Bronchial epithelial cell (primary cell): Measurements from ENCODE around the gene GTF3C1. TPM values are rescaled to one million over a fixed set of nuclear protein-coding genes. Genes with fewer than 3 reads are reported as not detected.

Source experiments
- DNase-seq: peaks from one replicate; pipeline ENCODE4 v3.0.0-alpha.2; 2010; ENCODE audit warnings: low read depth
- FAIRE-seq: peaks from 2 replicates; lab custom pipeline; 2011; peaks lifted over from hg19 to GRCh38; lab: Jason Lieb, UNC
- H3K27me3 ChIP-seq: 2 replicates; pipeline ENCODE4 v1.5.1; 2011; ENCODE audit warnings: low read length; ENCODE audit not compliant: control insufficient read depth, insufficient read depth
- H3K36me3 ChIP-seq: 2 replicates; pipeline ENCODE4 v1.5.1; 2011; ENCODE audit warnings: low read length; ENCODE audit not compliant: control insufficient read depth, insufficient read depth
- H3K4me3 ChIP-seq: 2 replicates; pipeline ENCODE4 v1.5.1; 2011; ENCODE audit warnings: mild to moderate bottlenecking, low read depth, low read length, control low read depth
- total RNA-seq: library from RNA; depleted of rRNA; stranded (reverse); fragments of >200 nt; gene quantifications from 2 replicates; pipeline ENCODE4 v1.2.1, GENCODE V29; 2014
- TF ChIP-seq, protein P1 (sequence below): IDR thresholded peaks from 2 replicates; pipeline ENCODE4 v1.5.1; 2011; ENCODE audit warnings: mild to moderate bottlenecking, moderate library complexity, low read length, control low read depth, inconsistent platforms; ENCODE audit not compliant: insufficient read depth, severe bottlenecking

GTF3C1 gene
- total RNA-seq, 1 donor from 2014 or later, result 40.8 TPM

DNA sequence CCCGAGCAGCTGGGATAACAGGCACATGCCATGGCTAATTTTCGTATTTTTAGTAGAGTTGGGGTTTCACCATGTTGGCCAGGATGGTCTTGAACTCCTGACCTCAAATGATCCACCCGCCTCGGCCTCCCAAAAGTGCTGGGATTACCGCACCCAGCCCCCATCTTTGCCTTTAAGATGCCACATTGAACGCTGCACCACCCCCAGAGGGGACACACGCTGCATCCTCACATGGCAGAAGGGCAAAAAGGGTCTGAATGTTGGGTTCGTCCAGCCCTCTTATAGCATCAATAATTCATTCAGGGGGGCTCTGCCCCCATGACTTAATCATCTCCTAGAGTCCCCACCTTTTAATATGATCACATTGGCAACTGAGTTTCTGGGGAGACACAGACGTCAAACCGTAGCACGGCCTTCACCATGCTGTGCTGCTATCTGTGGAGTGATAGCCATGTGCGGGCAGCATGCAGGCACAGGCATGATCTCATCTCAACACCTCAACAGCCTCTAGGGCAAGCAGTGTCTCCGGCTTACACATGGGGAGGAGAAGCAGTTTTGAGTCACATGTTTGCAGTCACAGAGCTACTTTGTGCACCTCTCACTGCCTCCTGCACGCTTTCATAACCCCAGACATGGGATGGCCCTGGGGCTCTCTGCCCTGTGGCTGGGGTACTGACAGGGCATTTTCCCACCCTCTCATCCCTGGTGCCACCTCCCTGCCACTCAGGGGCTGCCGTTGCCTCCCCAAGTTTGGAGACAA lies 117.8 kb downstream of the GTF3C1 start:
- Histone ChIP-seq H3K36me3 (no peaks in the 10 kb centered on the region), H3K4me3 (no peak overlapping the region), H3K27me3 (no peaks in the 10 kb centered on the region)
- TF ChIP-seq, protein P1, sequence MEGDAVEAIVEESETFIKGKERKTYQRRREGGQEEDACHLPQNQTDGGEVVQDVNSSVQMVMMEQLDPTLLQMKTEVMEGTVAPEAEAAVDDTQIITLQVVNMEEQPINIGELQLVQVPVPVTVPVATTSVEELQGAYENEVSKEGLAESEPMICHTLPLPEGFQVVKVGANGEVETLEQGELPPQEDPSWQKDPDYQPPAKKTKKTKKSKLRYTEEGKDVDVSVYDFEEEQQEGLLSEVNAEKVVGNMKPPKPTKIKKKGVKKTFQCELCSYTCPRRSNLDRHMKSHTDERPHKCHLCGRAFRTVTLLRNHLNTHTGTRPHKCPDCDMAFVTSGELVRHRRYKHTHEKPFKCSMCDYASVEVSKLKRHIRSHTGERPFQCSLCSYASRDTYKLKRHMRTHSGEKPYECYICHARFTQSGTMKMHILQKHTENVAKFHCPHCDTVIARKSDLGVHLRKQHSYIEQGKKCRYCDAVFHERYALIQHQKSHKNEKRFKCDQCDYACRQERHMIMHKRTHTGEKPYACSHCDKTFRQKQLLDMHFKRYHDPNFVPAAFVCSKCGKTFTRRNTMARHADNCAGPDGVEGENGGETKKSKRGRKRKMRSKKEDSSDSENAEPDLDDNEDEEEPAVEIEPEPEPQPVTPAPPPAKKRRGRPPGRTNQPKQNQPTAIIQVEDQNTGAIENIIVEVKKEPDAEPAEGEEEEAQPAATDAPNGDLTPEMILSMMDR, result no peak
- DNase-seq (peak; percentile 82), FAIRE-seq (peak; percentile 91)

DNA sequence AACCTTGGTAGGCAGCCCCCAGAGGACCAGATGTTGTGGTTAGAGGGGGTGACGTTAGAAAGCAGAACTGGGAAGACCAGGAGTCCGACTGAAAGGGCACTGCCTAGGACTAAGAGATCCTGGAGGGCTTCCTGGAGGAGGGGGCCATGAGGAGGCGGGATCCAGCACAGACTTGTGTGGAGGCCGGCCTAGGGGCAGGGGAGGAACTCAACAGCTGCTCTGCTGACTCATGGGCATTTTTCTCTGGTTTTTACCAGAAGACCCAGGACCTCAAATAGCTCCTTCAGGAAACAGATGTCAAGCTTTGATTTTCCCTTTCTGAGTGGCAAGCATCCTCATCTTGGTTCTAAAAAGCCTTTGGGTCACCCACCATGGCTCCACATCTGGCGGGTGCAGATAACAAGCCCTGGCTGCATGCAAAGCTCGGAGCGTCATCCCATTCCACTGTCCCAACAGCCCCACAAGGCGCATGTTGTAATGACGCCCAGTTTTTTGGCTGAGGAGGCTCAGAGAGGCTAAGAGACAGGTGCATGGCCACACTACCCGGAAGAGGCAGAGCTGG lies 118.7 kb downstream of the GTF3C1 start:
- TF ChIP-seq, protein P1, result no peak
- Histone ChIP-seq H3K4me3 (no peak overlapping the region), H3K36me3 (no peaks in the 10 kb centered on the region), H3K27me3 (no peaks in the 10 kb centered on the region)
- DNase-seq (no peak), FAIRE-seq (no peak)

DNA sequence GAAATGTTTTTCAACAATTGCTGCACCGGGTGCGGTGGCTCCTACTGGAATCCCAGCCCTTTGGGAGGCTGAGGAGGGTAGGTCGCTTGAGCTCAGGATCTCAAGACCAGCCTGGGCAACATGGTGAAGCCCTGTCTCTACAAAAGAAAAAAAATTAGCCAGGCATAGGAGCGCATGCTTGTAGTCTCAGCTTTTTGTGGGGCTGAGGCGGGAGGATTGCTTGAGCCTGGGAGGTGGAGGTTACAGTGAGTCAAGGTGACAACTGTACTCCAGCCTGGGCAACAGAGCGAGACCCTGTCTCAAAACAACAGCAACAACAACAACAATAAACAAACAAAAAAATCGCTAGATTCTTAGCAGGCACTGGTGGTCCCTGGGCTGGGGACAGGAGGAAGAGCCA lies 119.2 kb downstream of the GTF3C1 start:
- no peaks in the 10 kb centered on the region for H3K36me3 ChIP-seq
- no peak overlapping the region for H3K4me3 ChIP-seq
- DNase-seq, result no peak
- TF ChIP-seq, protein P1, result no peak
- no peaks in the 10 kb centered on the region for H3K27me3 ChIP-seq
- no peak for FAIRE-seq

DNA sequence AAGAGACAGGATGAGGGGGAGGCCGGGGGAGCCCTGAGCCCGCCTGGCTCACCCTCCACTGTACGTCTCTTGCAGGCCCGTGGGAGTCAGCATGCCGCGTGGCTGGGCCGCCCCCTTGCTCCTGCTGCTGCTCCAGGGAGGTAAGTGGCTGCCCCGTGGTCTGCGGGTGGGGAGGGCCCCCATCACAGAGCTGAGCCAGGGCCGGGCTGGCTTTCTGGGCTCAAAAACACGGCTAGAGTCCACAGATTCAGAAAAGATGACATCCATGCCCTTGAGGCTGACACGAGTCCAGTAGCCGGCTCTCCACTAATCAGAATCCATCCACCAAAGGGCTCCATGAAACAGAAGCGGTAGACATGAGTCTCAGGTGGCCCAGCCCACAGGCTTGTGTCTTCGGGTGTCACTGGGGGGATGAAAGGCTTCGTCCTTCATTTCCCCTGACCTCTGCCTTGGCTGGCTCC lies 119.7 kb downstream of the GTF3C1 start:
- Histone ChIP-seq H3K4me3 (no peak overlapping the region), H3K27me3 (no peaks in the 10 kb centered on the region), H3K36me3 (no peaks in the 10 kb centered on the region)
- DNase-seq, result no peak
- TF ChIP-seq, protein P1, result no peak
- FAIRE-seq, result no peak

DNA sequence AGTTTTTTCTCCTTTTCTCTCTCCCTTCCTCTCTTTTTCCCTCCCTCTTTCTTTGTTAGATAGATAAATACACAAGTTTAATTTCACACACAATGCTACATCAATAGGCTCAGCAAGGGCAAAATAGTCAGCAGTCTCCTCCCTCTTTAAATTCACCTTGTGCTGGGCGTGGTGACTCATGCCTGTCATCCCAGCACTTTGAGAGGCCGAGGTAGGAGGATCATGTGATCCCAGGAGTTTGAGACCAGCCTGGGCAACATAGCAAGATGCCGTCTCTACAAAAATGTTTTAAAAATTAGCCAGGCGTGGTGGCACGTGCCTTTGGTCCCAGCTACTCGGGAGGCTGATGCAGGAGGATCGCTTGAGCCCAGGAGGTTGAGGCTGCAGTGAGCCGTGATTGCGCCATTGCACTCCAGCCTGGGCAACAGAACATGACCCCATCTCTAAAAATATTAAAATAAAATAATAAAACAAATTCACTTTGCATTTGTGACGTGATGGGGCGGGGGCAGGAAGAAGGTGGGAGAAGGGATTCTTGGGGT lies 120.3 kb downstream of the GTF3C1 start:
- H3K27me3 ChIP-seq, result no peaks in the 10 kb centered on the region
- H3K4me3 ChIP-seq, result no peak overlapping the region
- FAIRE-seq, result no peak

More for the DNA sequence above, 120.3 kb downstream of the GTF3C1 start:
- TF ChIP-seq, protein P1, result no peak
- DNase-seq, result no peak
- no peaks in the 10 kb centered on the region for H3K36me3 ChIP-seq
